OCI-M2 (cell line): Measurements from ENCODE around the gene MAIP1.

Experiments used
- DNase-seq: peaks from one replicate; lab custom pipeline; 2025; ENCODE audit not compliant: unreplicated experiment; lab: John Stamatoyannopoulos, UW

Gene MAIP1

GRCh38 chr2:199988151-199988550, 32.8 kb downstream of the MAIP1 start:
- no peak for DNase-seq

GRCh38 chr2:199989822-199990221, 34.4 kb downstream of the MAIP1 start:
- DNase-seq, result no peak

- no peak for DNase-seq
Observed at GRCh38 chr2:199991691-199992090, 36.3 kb downstream of the MAIP1 start.

GRCh38 chr2:199992296-199992695, 36.9 kb downstream of the MAIP1 start:
- DNase-seq, result no peak

GRCh38 chr2:199994371-199994770, 39.0 kb downstream of the MAIP1 start:
- DNase-seq, result no peak

- no peak for DNase-seq
Observed at GRCh38 chr2:199994896-199995295, 39.5 kb downstream of the MAIP1 start.

GRCh38 chr2:199997296-199997695, 41.9 kb downstream of the MAIP1 start:
- no peak for DNase-seq

GRCh38 chr2:199999166-199999565, 43.8 kb downstream of the MAIP1 start:
- DNase-seq, result no peak

GRCh38 chr2:200000444-200001163, 45.2 kb downstream of the MAIP1 start:
- no peak for DNase-seq

GRCh38 chr2:200003444-200003843, 48.1 kb downstream of the MAIP1 start:
- DNase-seq, result no peak

GRCh38 chr2:200005675-200006074, 50.3 kb downstream of the MAIP1 start:
- no peak for DNase-seq

GRCh38 chr2:200007306-200007705, 51.9 kb downstream of the MAIP1 start:
- DNase-seq, result no peak

GRCh38 chr2:200012401-200012800, 57.0 kb downstream of the MAIP1 start:
- DNase-seq, result no peak
